Stimulated activated naive CD4-positive, alpha-beta T cell (primary cell): ENCODE data around the gene PGAP3.

Experiments used
- DNase-seq, 6 experiments: peaks; one replicate each; lab custom pipeline; 2025; lab: John Stamatoyannopoulos, UW

PGAP3 gene

DNA sequence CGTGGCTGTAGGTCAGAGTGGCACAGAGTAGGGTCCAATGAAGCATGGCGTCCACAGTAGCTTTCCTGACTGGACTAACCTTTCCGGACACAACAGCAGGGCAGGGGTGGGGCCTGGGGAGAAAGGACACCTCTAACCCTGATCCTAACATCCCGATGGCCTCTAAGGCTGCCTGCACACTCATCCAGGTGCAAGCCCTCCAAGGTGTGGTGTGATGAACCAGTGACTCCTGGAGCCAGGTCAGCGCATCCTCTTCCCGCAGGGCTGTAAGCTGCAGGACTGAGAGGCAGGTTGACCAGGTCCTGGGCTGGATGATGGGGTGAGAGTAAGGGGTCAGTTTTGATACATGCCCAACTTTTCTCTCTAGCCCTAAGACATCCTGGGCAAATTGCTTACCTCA lies 8.9 kb upstream of the PGAP3 start:
- no peak for DNase-seq

DNA sequence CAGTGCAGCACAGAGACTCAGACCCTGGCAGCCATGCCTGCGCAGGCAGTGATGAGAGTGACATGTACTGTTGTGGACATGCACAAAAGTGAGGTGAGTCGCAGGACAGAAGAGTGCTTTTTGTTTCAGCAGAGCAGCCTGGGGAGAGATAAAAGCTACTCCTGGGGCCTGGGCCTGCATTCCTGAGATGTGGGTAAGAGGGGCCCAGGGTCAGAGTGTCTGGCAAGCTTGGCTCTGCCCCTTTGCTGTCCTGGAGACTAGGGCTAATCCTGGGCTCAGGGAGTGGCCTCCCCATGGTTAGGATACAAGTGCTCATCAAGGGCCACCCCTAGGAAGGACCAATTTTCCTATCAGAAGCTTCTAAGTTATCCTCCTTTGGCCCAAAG lies 7.2 kb upstream of the PGAP3 start:
- no peak for DNase-seq

DNA sequence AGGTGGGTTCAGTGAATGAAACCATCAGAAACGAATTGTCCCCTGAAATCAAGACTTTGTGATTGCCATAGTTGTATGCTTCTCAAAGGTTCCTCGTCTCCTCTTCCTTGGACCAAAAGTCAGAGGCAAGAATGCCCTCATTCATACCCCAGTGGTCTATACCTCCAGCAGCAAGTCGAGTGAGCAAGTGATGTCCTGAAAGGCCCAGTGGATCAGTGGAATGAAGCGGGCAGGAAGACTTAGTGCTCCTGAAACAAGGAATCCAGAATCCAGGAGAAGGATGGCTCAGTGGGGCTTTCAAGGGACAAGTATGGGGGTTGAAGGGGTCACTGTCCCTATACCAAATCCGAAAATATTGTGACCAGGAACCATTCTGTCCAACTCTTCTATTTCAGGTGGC lies 6.7 kb upstream of the PGAP3 start:
- no peak for DNase-seq

DNA sequence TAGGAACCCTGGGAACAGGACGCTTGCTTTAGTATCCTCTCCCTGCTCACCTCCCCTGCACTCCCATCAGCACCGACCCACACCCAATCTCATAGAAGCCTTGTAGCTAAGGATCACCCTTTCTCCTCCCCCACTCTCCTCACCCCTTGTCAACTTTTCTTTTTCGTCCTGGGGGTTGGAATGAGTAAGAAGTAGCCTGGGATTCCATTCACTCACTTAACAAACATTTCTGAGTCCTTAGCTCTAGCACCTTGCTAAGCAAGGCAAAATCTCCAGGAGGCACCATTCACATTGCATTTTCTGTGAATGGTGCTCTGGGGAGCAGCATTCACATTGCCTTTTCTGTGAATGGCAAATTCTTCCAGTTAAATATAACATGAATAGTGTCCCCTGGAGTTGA lies 1.1 kb upstream of the PGAP3 start:
- DNase-seq = no peak

DNA sequence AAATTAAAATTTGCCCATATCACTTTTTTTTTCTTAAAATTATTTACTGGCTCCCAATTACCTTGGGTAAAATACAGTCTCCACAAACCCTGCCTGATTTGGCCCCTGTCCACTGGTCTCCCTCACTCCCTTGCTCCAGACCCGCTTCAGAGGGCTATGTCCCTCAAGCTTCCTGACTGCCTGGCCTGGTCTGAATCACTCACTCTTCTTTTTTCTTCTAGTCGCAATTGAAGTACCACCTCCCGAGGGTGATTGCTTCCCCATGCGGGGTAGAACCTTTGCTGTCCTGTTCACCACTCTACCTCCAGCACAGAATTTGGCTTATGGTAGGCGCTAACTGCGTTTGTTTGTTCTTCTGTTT lies 598 bp upstream of the PGAP3 start:
- no peak for DNase-seq

DNA sequence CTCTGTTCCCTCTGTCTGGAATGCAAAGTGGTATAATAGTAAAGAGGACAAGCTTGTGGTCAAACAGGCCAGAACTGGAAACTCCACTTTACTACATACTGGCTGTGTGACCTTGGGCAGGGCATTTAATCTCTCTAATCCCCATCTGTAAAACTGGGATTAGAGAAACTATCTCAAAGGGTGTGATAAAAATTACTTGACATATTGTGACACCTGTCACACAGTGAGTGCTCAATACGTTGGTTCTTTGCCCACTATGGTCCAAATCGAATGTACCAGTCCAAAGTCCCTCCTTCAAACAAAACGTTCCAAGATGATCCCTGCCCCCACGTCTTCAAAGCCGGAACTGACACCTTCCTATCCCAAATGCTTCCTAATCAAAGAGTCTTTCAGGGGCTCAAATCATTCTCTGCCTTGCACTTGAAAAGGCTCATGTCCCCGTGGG lies 734 bp downstream of the PGAP3 start:
- no peak for DNase-seq

DNA sequence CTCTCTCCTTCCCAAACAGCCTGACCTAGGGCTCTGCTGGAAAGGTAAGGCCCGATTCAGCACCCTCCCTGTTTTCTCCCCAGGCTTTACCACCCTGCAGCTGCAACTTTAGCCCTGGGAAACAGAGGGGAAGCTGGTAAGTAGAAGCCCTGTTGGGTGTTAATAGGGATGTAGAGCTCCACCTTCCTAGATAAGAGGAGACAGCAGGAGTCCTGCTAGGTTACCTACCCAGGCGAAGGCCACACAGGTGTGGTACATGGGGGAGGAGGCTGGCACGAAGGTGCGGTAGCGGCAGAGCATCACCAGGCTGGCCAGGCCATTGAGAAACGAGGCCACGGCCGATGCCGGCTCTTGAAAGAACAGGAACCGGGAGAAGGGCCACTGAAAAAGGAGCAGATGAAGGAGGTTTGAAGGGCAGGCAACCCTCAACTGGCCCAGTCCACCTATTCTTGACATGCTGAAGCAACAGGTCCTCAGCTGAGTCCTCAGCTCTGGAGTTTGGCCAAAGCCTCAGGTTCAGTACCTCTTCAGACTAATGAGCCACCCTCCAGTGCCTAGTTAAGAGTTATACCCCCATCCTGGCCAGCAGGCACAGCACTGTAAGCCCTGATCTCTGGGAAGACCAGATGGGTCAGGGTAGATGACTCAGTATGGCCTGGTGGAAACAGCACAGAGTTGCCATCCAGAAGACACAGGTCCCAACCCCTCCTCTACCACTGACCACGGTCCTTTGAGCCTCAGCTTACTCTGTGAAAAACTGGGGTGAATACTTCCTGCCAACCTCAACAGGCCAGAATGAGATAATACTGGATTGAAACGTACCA lies 3.3 kb downstream of the PGAP3 start:
- DNase-seq = no peak

DNA sequence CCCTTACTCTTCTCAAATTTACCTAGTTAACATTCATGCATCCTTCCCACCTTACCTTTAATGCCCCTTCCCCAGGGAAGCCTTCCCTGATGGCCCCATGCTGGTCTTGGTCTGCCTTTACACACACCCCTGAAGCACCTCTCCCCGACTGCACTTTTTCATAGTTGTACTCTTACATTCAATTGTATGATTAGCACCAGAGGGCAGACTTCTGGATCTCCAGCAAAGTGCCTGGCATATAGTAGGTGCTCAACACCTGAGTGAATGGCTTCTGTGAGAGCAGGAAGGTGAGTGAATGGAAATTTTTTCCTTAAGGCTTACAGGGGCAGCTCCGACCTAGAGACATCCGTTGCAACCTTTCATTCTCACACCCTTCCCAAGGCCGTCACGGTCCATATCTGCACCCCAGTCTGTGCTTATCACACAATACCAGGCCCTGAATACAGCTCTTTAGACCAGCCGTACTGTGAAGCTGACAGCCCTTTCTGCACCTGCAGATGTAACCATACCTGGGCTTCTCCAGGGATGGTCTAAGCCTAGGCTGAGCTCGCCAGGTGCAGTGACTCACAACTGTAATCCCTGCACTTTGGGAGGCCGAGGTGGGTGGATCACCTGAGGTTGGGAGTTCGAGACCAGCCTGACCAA lies 4.4 kb downstream of the PGAP3 start:
- no peak for DNase-seq

DNA sequence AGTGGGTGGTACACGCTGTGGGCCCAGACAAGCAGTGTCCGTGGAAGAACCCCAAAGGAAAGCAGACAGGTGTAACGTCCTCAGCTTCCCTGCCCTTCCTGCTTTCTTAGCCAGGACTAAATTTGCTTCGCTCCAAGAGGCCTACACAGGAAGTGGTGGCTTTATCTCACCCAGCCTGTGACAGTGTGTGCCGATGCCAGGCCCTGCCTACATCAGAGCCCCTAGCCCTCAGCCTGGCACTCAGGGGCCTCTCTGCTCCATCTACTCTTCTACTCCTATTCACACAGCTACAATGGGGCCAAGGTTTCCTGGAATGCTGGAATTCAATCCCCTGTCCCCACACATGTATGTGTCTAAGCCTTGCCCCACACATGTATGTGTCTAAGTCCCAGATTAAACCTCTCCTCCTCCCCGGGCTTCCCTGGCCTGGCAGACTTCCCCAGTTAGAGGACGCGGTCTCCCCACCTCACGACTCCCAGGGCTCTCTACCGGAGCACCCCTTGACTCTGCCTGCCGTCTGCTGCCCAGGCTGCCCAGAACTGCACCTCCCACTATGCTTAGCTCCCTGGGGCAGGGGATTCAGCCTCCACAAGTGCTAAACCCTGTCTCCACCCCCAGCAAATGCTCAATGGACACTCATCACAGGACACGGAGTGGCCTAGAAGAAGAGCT lies 8.2 kb downstream of the PGAP3 start:
- peak in 5 of 6 experiments; percentile 6 to 66 (median 40) for DNase-seq

DNA sequence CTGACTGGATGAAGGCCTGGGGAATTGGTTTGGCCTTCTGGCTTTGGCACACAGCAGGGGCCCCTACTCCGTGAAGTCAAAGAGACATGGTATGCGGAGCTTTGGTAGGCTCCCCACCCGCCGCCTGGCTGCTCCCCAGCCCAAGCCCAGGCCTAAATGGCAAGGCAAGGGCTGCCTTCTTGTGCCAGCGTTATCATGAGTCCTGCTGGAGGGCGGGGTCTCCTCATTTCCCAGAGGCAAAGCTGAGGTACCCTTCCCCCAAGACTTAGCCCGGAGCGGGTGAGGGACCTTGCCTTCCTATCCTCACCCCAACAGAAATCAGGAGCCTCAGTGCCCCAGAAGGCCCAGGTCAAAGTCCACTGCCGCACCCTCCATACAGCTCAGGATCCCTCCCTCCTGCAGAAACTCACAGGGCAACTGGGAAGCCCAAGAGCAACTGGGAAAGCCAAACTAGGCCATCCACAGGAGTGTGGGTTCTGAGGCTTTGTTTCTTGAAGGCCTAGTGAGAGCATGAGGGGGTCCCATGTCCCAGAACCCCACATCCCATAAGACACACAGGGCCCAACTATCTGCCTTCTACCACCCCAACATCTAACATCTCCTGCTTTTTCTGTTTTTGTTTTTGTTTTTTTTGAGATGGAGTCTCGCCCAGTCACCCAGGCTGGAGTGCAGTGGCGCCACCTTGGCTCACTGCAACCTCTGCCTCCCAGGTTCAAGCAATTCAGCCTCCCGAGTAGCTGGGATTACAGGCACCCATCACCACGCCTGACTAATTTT lies 9.3 kb downstream of the PGAP3 start:
- no peak for DNase-seq

DNA sequence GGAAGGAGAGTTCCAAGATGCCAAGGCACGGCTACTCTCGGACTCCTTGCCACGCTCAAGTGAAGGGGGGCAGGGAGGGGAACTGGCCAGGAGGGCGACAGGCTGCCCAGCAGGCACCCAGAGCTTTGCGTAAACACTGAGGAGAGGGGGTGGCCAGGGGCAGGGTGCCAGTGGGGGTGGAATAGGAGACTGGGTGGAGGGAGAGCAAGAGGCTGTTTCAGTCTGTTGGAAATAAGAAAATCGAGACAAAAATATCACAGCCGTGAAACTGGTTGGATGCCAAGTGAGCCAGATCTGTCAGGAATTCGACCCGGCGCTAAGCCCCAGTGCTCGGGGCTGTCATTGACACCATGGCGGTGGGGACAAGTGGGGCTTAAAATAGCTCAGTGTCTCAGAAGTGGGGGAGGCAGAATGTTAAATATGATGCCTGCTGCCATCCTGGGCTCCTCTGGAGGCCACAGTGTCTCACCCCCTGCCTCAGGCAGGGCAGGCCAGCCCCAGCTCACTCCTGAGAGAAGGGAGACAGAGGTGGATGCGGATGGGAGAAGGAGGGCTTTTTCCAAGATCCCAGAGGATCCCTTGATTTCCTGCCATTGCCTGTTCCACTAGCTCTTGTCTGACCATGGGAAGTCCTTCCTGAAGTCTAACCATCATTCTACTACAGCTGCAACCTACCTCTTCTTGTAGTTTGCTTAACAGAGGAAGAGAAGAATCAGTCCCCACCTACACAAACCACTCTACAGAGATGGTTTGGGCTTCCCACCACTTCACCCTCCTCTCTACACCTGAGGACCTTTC lies 10.1 kb downstream of the PGAP3 start:
- DNase-seq = no peak

DNA sequence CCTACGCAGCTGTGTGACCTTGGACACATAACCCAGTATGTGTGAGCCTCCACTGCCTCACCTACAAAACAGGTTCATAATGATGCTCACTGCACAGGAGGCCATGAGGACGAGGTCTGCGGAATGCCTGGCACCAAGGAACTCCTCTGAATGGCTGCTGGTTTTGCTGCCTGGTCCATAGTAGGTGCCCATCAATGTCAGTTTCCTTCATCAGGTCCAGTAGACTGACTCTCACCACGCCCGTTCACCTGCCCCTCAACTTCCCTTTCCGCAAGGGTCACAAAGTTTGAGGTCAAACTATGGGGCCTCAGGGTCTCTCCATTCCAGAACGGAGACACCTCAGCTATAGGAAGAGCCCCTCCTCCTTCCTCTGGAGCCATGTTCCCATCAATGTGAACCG lies 10.8 kb downstream of the PGAP3 start:
- DNase-seq = no peak

DNA sequence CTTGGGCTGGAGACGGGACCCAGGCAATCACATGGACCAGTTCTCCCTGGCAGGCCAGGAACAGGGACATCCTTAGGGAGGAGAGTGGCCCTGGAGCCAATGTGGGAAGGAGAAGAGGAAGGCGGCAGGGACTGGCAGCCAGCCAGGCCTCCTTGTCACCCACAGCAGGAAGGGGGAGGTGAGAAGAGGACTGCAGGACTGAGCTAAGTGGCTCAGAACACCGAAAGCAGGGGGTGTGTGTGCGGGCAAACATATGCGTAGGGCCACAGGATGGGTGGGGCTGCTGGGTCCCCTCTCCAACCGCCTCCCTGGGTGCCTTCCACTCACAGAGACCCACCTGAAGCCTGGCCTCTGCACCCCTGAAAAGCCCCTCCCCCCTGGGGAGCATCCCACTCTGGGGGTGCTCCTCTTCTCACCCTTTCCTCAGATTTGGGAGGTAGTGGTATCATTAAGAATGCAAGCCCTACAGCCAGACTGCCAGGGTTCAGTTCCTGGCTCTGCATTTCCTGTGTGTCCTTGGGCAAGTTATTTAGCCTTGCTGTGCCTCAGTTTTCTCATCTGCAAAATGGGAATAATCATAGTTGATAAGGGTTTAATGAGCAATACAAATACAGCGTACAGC lies 11.5 kb downstream of the PGAP3 start:
- peak in 4 of 6 experiments; percentile 37 to 69 (median 58) for DNase-seq

DNA sequence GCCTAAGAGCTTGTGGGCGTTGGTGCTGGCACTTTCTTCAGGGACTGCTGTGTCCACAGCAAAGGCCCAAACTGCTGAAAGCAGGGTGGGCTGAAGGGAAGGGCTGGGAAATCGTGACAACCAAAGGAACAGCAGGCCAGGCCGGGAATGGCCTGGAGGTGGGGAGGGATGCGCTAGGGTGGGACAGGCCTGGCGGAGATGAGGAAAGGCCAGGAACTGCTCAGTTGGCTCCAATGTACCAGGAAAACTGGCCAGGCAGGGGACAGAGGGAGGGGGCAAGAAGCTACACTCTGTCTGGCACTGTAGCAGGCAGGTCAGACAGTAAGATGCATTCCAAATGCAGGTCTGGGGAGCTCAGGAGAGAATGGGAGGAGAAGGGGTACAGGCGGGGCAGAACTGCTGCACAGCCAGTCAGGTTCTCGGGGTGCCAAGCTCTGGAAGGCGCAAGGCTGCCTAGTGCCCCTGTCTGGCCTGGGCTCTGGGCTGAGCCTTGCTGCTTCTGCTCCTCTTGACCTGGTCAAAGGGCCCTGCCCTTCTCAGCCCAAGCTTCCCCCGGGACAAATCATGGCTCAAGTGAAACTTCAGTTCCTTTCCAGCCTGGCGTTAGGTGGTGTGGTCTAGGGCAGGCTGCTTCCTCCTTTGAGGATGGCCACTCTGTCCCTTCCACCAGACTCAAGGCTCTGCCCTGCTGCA lies 12.3 kb downstream of the PGAP3 start:
- no peak for DNase-seq

DNA sequence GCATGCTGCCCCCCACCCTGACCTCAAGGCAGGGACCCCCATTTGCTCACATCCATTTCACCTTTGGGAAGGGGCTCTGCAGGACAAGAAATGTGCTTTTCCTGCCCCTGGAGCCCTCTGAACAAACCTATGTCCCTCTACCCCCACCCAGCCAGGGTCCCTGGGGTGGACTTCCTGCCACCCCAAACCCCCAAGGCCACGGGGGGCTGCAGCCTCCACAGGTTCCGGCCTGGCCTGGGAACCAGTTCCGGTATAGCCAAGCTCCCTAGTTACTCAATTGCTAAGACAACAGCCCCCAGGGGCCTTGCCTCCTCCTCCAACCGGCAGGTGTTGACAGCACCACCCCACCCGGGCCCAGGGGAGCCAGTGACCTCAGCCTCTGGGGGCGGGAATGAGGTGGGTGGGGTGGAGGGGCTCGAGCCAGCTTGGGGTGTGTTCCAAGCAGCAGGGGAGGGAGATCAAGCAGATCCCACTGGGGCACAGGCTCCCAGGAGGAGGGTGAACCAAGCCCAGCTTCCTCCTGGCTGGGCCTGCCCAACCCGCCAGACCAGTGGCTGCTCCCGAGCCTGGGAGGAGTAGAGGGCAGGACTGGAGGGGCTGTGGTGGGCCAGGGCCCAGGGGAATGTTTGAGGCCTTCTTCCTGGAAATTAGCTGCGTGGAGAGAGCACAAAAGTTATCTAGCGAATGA lies 13.0 kb downstream of the PGAP3 start:
- no peak for DNase-seq

DNA sequence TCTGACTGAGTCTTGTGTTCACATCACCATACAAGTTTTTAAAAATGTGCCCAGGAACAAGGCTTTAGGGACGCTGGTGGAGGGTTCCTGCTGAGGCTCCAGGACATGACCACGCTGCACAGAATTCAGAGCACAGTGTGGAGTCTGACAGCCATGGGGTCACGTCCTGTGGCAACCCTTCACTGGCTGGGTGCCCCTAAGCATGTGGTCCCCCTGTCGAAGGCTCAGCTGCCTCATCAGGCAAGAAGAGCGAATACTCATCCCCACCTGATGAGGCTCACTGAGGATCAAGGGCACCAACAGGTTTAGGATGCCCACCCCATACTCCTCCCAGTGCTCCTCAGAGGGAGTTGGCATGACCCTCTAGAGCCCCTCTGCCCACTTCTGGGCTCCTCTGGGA lies 13.7 kb downstream of the PGAP3 start:
- no peak for DNase-seq

DNA sequence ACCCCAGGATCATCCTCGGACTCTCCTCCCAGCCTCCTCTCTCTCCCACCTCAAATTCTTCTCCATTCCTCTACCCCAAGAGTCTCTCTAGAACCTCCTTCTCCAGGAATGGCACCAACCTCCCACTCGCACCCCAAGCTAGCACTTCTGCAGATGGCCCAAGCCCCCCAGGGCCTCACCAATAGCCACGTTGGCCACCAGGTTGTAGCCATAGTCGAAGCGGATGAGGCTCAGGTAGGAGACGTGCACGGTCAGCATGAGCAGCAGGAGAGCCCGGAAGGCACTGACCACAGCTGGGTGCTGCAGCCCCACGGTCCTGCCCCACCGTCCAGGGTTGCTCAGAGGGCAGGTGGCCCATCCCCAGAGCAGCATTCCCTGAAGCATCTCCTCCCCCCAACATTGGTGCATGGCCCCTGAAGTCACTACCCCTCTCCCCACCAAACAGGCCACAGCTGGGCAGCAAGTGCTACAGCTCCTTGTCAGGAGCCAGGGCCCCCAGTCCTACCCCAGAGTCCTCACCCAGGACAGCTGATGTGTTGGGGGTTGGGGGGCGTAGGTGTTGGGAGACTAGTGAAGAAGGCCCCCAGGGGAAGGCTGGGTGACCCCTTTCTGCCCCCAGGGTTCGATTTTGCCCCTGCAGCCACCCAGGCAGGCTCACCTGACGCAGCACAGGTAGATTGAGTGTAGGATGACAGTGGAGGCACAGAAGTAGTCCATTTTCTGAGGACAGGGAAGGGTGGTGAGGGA lies 14.3 kb downstream of the PGAP3 start:
- DNase-seq = no peak

DNA sequence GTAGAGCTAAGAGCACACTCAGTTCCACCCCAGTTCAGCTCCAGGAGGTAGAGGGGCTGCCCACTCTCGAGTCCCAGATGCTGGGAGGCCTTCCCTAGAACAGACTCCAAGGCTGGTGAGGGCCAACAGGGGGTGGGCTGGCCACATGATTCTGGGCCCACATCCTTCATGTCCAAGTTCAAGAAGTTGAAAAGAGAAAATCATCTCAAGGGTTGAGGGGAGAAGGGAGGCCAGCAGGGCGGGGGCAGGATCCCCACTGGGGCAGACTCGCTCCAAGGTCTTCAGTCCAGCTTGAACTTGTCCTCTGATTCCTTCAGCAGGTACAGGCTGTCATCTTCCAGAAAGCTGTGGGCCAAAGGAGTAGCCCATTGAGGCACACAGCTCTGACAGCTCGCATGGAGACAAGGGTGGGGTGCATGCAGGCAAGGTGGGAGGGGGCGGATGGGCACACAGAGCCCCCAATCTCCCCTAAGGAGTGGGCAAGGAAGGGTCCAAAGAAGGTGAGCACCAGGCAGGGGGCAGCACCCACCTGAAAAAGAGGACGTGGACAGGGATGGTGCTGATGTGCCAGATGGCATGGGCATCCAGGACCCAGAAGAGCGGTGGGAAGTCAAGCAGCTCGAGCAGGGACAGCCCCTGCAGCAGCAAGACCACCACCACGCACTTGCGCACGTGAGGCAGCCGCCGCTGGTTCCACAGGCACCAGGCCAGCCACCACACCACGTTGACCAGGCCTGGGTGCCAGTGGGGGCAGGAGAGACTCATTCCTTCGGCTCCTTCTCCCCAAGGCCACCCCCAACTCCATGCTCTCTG lies 15.1 kb downstream of the PGAP3 start:
- no peak for DNase-seq
